HG02938 (cell line): ENCODE results near the gene ADNP2.

Experiments used
- ATAC-seq: cut with Tn5 transposase; IDR thresholded peaks from one replicate; pipeline ENCODE4 v1.9.1; 2021; ENCODE audit warnings: mild to moderate bottlenecking, moderate library complexity; ENCODE audit not compliant: unreplicated experiment

ADNP2 gene

GRCh38 chr18:80170395-80171053 lies 61.5 kb downstream of the ADNP2 start:
- ATAC-seq = no peak

DNA sequence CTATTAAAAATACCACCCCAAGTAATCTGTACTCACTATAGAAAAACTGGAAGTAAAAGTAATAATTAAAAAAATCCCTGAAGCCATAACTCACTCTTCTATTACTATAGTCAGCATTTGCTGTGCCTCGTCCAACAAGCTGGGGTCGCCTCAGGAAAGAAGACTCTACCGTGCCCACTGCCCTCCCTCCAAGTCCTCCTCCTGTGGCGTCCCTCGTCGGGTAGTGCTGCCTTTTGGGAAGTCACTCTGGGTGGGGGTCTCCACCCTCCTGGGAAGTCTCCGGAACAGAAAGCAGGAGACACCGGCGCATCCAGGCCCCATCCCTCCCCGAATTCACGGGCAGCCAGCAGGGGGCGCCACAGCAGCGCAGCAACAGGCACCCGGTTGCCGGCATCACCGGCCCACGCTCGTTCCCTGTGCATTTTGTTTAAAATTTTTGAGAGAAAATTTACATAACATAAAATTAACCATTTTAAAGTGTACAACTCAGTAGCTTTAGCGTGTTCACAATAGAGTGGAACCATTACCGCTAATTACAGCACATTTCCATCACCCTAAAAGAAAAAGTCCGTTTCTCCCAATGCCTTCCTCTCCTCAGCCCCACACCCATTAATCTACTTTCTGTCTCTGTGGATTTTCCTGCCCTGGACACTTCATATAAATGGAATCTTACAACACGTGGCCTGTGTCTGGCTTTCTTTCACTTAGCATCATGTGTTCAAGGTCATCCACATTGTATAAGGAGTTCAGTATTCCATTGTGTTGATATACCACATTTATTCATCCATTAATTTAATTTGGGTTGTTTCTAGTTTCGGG lies 62.2 kb downstream of the ADNP2 start:
- no peak for ATAC-seq

DNA sequence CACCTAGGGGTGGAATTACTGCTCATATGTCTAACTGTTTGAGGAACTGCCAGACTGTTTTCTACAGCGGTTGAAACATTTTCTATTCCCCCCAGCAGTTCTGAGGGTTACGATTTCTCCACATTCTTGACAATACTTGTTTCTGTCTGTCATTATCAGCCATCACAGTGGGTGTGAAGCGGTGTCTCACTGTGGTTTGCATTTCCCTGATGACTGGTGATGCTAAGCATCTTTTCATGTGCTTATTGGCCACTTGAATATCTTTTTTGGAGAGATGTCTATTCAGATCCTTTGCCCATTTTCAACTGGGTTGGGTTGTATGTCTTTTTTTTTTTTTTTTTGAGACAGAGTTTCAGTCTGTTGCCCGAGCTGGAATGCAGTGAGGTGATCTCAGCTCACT lies 63.0 kb downstream of the ADNP2 start:
- no peak for ATAC-seq

DNA sequence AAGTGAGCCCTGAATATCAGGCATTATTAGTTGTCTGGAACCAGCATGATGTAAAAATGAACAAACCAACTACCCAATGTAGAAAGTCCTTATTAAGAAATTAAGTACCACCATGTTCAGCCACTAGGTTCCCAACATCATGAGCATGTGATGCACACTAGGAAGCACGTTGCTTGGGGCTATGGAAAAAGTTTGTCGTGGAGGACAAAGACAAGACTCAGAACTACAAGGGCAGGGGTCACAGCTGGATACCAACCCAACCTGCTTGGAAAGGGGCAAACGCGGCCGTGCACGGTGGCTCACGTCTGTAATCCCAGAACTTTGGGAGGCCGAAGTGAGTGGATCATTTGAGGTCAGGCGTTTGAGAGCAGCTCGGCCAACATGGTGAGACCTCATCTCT lies 64.0 kb downstream of the ADNP2 start:
- ATAC-seq = no peak

GRCh38 chr18:80175451-80176204 lies 66.6 kb downstream of the ADNP2 start:
- ATAC-seq = no peak

DNA sequence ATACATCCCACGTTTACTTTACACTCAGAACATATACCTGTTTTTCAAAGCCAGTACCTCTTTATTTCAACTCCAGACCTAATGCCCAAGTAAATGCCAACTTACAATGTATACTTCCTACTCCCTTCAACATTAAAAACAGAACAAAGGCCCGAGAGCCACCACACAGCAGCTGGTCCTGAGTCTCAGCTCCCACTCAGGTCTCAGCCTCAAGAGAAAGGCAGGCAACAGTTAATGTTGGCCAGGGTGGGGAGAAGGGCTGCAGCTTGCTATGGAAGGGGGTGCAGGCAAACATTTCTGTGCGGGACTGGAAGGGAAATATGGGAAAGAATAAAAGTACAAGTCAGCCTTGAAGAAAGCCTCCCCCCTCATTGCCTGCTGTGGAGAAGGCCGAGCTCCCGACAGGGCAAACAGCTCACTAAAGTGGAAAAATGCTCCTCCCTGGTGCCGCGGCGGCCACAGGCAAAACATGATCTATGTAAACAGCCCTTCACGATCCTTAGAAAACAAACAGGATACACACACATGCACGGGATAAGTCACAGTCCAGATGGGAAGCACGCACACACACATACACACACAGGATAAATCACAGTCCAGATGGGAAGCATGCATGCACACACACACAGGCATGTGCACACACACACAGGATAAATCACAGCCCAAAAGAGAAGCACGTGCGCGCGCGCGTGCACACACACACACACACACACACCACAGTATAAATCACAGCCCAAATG lies 67.4 kb downstream of the ADNP2 start:
- no peak for ATAC-seq

DNA sequence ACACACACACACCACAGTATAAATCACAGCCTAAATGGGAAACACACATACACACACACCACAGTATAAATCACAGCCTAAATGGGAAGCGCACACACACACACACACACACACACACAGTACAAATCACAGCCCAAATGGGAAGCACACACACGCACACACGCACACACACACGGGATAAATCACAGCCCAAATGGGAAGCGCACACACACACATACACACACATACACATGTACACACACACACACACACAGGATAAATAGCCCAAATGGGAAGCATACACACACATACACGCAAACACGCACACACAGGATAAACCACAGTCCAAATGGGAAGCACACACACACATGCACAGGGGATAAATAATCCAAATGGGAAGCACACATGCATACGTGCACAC lies 68.1 kb downstream of the ADNP2 start:
- ATAC-seq = no peak

GRCh38 chr18:80178935-80179818 lies 70.1 kb downstream of the ADNP2 start:
- no peak for ATAC-seq

DNA sequence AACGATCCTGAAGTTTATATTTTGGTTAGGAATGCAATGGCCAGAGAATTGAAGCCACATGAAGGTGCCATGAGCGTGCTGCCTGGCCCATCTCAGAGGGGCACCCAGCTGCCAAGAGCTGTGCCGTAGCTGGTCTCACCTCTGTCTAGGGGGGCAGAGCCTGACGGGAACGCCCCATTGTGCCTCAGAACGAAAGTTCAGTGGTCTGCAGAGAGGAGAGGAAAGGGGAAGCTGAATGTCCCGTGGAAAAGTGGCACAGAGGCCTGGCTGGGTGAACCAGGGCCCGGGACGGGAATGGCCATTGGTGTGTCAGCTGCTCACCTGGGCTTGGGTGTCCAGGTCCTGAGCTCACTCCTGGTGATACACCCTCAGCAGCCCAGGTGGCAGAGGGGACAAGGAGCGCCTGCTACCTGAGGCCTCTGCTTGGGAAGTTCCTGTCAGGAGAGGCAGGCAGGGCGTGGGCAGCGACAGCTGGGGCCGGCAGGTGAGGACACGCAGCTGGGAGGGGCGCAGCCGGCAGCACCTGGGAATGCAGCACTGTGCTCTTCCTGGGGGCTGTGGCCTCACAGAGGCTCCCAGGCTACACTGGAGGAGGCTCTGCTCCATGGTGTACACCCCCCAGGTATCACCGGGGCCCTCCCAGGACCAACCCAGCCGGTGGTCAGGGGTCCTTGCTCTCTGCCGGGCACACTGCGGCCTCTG lies 70.9 kb downstream of the ADNP2 start:
- ATAC-seq = no peak

- ATAC-seq = no peak
These were observed 71.9 kb downstream of the ADNP2 start for GRCh38 chr18:80180778-80181564.

DNA sequence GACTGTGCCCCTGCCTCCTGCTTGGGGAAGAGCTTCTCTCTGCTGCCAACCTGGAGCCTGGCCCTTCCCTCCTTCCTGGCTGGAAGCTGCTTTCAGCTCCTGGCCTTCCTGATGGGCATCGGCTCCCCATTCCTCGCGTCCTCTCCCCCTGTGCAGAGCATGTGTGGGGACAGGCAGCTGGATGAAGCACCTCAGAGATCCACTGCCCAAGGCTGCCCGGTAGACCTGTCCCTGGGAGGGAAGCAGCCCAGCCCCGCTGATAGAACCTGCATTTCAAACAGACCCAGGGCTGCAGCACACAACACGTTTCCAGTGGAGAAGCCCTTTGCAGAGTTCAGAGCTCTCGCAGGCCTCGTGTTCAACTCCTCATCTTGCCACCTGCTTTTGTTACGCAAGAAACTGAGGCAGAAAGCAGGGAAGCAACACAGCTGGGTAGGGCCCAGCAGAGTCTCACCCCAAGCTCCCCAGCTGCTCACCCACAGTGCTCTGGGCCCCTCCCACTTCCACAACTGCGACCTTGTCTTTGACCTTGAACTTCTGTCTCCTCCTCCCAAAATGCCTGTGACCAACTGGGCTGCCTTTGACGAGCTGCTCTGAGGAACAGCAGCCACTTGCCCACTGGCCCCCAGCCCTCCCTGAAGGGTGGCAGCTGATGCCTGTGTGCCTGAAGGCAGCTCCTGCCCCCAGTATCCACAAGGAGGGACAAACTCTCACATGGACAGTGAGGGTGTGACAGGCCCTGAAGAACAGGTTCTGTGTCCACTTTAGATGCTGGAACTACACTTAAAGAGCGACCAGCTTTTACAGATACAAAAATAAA lies 72.8 kb downstream of the ADNP2 start:
- ATAC-seq = no peak

- ATAC-seq = no peak
These were observed 73.8 kb downstream of the ADNP2 start for GRCh38 chr18:80182855-80183254.

GRCh38 chr18:80183273-80184050 lies 74.4 kb downstream of the ADNP2 start:
- no peak for ATAC-seq

DNA sequence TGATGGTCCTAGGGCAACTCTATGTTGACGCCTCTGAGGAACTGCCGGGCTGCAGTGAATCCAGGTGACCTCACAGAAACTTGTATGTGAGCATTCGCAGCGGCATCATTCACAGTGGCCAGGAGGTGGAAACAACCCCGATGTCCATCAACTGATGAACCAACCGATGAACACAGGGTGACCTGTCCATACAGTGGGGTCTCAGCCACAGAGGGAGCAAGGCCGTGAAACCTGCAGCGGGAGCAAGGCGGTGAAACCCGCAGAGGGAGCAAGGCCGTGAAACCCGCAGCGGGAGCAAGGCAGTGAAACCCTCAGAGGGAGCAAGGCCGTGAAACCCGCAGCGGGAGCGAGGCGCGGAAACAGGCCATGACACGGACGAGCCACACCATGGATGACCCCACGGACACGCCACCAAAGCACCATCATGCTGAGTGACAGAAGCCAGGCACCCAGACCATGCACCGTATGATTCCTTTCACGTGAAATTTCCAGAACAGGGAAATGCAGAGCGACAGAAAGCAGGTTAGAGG lies 75.2 kb downstream of the ADNP2 start:
- ATAC-seq = no peak

- ATAC-seq = no peak
These were observed 76.5 kb downstream of the ADNP2 start for GRCh38 chr18:80185545-80185944.

DNA sequence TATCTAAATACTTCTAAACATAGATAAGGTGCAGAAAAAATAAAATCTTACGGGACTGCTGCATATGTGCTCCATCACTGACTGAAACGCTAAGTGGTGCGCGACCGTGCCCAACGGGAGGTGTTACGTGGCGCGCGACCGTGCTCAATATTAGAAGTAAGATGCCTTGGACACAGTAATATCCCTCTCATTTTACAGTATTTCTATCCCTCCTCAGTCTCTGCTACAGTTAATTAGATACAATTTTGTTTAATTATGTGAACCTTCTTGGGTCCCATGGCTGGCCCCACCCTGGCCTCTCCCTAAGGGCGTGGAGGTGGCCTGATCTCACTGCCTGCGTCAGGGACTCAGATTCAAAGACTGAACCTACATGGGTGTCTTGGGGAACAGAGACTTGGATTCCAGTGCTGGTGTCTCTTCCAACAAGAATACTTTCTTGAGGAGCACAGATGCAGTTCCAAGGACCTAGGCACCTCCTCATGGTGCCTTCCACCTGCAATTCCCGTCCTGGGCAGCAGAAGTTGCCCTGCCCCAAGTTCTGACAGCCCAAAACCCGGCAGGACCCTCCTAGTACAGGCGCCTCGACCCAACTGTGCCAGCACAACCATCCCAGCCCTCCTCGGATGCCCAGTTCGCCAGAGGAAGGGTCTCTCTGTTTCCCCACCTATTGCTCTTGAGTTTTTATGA lies 79.0 kb downstream of the ADNP2 start:
- no peak for ATAC-seq
